ENCODE results near the gene SORCS1.

DNA sequence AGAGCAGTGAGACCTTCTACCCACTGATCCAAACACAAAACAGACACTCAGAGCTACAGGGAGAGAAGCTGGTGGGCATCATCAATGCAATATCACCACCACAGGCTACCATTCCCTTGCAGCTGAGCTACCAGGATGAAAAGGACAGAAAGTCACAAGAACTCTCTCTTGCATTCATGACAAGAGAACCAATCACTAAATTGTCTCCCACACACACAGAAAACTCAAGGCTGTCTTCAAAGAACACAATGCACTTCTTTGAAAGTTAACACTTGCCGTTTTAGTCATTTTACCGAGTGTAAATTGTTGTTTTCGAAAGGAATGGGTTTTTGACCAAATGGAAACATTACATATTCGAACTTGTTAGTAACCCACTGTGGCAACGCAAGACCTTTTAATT lies 626.6 kb downstream of the SORCS1 start:
- TF ChIP-seq, protein P1, sequence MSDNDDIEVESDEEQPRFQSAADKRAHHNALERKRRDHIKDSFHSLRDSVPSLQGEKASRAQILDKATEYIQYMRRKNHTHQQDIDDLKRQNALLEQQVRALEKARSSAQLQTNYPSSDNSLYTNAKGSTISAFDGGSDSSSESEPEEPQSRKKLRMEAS (IDR thresholded peaks at IDR 0.05): no peak
- no peak for TF ChIP-seq RAD21 (IDR thresholded peaks at IDR 0.05; ENCODE audit: low read depth)

Data from Ishikawa (cell line).